SU-DHL-6 (cell line): Measurements from ENCODE around the gene ABR.

Experiments used
- EZH2phosphoT487 ChIP-seq: fragments of 200-600 bp; sonication (generic), shearing (Covaris generic); conservative IDR thresholded peaks from 2 replicates; pipeline ENCODE4 v1.6.1; 2018; ENCODE audit warnings: mild to moderate bottlenecking, antibody characterized with exemption, low read length, moderate library complexity, mixed read lengths
- TF ChIP-seq, protein P1 (sequence below): fragments of 200-600 bp; sonication (generic); IDR thresholded peaks from one replicate; pipeline ENCODE4 v1.5.1; 2017; ENCODE audit warnings: antibody characterized with exemption, mild to moderate bottlenecking, low read length, moderate library complexity; ENCODE audit not compliant: insufficient read depth, poor library complexity, severe bottlenecking

DNA sequence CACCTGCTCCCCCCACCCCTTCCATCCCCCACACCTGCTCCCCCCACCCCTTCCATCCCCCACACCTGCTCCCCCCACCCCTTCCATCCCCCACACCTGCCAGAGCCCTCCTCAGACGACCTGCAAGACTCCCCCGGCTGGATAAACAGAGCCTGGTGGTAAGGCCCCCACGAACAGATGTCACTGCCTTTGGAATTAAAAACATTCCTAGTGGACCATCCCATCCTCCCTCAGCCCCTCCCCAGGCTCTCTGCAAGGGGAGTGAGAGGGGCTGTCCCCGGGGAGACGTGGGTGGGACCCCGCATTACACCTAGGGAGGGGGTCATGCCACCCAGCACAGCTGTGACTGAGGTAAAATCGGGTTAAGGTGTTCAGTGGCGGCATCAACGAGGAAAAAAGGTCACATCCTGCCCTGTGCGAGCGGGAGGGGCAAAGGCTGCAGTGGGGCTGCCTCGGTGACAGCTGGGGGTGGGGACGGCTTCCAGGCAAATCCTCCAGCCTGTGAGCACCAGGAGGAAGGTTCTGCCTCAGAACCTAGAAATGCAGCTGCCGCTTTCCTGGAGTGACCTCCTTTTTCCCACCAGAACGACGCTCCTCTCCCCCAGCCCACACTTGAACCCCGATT lies 144.1 kb downstream of the ABR start:
- TF ChIP-seq, protein P1, sequence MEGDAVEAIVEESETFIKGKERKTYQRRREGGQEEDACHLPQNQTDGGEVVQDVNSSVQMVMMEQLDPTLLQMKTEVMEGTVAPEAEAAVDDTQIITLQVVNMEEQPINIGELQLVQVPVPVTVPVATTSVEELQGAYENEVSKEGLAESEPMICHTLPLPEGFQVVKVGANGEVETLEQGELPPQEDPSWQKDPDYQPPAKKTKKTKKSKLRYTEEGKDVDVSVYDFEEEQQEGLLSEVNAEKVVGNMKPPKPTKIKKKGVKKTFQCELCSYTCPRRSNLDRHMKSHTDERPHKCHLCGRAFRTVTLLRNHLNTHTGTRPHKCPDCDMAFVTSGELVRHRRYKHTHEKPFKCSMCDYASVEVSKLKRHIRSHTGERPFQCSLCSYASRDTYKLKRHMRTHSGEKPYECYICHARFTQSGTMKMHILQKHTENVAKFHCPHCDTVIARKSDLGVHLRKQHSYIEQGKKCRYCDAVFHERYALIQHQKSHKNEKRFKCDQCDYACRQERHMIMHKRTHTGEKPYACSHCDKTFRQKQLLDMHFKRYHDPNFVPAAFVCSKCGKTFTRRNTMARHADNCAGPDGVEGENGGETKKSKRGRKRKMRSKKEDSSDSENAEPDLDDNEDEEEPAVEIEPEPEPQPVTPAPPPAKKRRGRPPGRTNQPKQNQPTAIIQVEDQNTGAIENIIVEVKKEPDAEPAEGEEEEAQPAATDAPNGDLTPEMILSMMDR = no peak
- no peak for TF ChIP-seq EZH2phosphoT487
